A673 (cell line): ENCODE measurements around the gene MRPL51. TPM values are rescaled to one million over a fixed set of nuclear protein-coding genes. Genes with fewer than 3 reads are reported as not detected.

Source experiments
- BruUV-seq: library from RNA; stranded (reverse); fragments of 400-500 nt; replicated peaks from 2 replicates; lab custom pipeline; 2021; lab: Mats Ljungman, UMichigan
- CTCF ChIA-PET: fragments of 300-600 bp; sonication (Branson Sonifier 250); formaldehyde crosslinking; loops from one replicate; lab custom pipeline; 2022; ENCODE audit warnings: antibody characterized with exemption; lab: Charles Lee
- POLR2A ChIA-PET: fragments of 300-600 bp; sonication (Branson Sonifier 250); formaldehyde crosslinking; loops from one replicate; lab custom pipeline; 2022; ENCODE audit warnings: antibody characterized with exemption; ENCODE audit not compliant: low non-redundant PET; lab: Charles Lee
- DNase-seq: peaks from one replicate; pipeline ENCODE4 v3.0.0-alpha.2; 2015; ENCODE audit warnings: low spot score
- H3K27ac ChIP-seq: fragments of 200-600 bp; sonication (generic); 2 replicates; pipeline ENCODE4 v1.5.1; 2016; ENCODE audit warnings: mixed run types, low read depth, mild to moderate bottlenecking, mixed read lengths, antibody characterized with exemption, low read length; ENCODE audit not compliant: poor library complexity, severe bottlenecking
- H3K27me3 ChIP-seq: fragments of 200-600 bp; sonication (generic); replicated peaks from 2 replicates; pipeline ENCODE4 v1.6.1; 2017; ENCODE audit warnings: mixed run types, low read depth, mild to moderate bottlenecking, mixed read lengths, antibody characterized with exemption, low read length; ENCODE audit not compliant: insufficient read depth, poor library complexity
- H3K36me3 ChIP-seq: fragments of 200-600 bp; sonication (generic); 2 replicates; pipeline ENCODE4 v1.6.1; 2016; ENCODE audit warnings: mixed run types, mild to moderate bottlenecking, mixed read lengths, antibody characterized with exemption, low read length; ENCODE audit not compliant: insufficient read depth, poor library complexity, severe bottlenecking
- H3K4me1 ChIP-seq: fragments of 200-600 bp; sonication (generic); 2 replicates; pipeline ENCODE4 v1.6.1; 2017; ENCODE audit warnings: mixed run types, mild to moderate bottlenecking, mixed read lengths, antibody characterized with exemption, low read length; ENCODE audit not compliant: insufficient read depth, poor library complexity, severe bottlenecking
- H3K4me3 ChIP-seq: fragments of 200-600 bp; sonication (generic); 2 replicates; pipeline ENCODE4 v1.5.1; 2016; ENCODE audit warnings: low read depth, mixed run types, mild to moderate bottlenecking, mixed read lengths, low read length; ENCODE audit not compliant: poor library complexity, severe bottlenecking
- H3K9me3 ChIP-seq: fragments of 200-600 bp; sonication (generic); 2 replicates; pipeline ENCODE4 v1.6.1; 2016; ENCODE audit warnings: mixed run types, low read depth, mild to moderate bottlenecking, mixed read lengths, antibody characterized with exemption, low read length; ENCODE audit not compliant: poor library complexity, severe bottlenecking
- EZH2 ChIP-seq: fragments of 200-600 bp; sonication (generic); IDR thresholded peaks from 2 replicates; pipeline ENCODE4 v1.6.1; 2017; ENCODE audit warnings: borderline replicate concordance, low read depth, mild to moderate bottlenecking, mixed read lengths, antibody characterized with exemption, low read length; ENCODE audit not compliant: poor library complexity, severe bottlenecking
- intact Hi-C: fragments of 100-400 bp; cut with micrococcal nuclease; formaldehyde crosslinking; loops from one replicate; pipeline ENCODE4 v1.10.0; 2022; ENCODE audit not compliant: unreplicated experiment
- total RNA-seq: library from RNA; stranded (reverse); gene quantifications from 2 replicates; pipeline ENCODE4 v1.2.3, GENCODE V29; 2021
- TF ChIP-seq, protein P1 (sequence below): fragments of 300-800, 200-600 bp; sonication (generic); conservative IDR thresholded peaks from 2 replicates; pipeline ENCODE4 v1.5.1; 2017; ENCODE audit warnings: low read depth, mild to moderate bottlenecking, antibody characterized with exemption, low read length, moderate library complexity, mixed read lengths

MRPL51 gene
- total RNA-seq, 1 experiment from 2014 or later: 401 TPM

DNA sequence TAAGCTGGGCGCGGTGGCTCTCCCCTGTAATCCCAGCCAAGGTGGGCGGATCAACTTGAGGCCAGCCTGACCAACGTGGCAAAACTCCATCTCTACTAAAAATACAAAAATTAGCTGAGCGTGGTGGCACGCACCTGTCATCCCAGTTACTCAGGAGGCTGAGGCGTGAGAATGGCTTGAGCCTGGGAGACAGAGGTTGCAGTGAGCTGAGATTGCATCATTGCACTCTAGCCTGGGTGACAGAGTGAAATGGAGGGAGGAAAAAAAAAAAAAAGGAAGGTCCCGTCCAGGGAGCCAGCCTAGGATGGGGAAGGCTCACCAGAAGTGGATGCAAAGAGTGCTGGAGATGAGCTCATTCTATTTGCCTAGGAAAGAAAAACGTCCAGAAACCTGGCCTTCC is 50.2 kb downstream of the MRPL51 start:
- CTCF ChIA-PET: interaction anchor here (0.7 kb wide), 1 partner anchor 1185 kb away, joined by 3 read pairs; no protein-coding TSS in a partner anchor
- Histone ChIP-seq H3K36me3 (no peaks in the 10 kb centered on the region), H3K27me3 (no peaks in the 10 kb centered on the region), H3K4me1 (no peaks in the 10 kb centered on the region), H3K9me3 (no peaks in the 10 kb centered on the region), H3K27ac (no peak overlapping the region), H3K4me3 (no peak overlapping the region)
- BruUV-seq: no TSS peak
- TF ChIP-seq, protein P1, sequence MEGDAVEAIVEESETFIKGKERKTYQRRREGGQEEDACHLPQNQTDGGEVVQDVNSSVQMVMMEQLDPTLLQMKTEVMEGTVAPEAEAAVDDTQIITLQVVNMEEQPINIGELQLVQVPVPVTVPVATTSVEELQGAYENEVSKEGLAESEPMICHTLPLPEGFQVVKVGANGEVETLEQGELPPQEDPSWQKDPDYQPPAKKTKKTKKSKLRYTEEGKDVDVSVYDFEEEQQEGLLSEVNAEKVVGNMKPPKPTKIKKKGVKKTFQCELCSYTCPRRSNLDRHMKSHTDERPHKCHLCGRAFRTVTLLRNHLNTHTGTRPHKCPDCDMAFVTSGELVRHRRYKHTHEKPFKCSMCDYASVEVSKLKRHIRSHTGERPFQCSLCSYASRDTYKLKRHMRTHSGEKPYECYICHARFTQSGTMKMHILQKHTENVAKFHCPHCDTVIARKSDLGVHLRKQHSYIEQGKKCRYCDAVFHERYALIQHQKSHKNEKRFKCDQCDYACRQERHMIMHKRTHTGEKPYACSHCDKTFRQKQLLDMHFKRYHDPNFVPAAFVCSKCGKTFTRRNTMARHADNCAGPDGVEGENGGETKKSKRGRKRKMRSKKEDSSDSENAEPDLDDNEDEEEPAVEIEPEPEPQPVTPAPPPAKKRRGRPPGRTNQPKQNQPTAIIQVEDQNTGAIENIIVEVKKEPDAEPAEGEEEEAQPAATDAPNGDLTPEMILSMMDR: no peak
- TF ChIP-seq EZH2: no peak
- intact Hi-C loops: no loop called here
- no peak for DNase-seq
- POLR2A ChIA-PET: no interaction called here

Other genes with a start within 250 kb of the MRPL51 start
- 1.0 TPM in 1 of 2 replicates, not detected in the other for gene PLEKHG6, start 182.6 kb downstream of the MRPL51 start, total RNA-seq
- 82.6 and 91.5 TPM in 2 replicates for gene TNFRSF1A, start 151.2 kb downstream of the MRPL51 start, total RNA-seq
- not detected in 2 replicates for gene SCNN1A, start 117.7 kb downstream of the MRPL51 start, total RNA-seq
- gene LTBR, start 109.1 kb downstream of the MRPL51 start, total RNA-seq: 25.7 and 27.5 TPM in 2 replicates
- gene CD27, start 48.3 kb downstream of the MRPL51 start, total RNA-seq: not detected in 2 replicates
- gene TAPBPL, start 41.2 kb downstream of the MRPL51 start, total RNA-seq: 6.9 and 7.4 TPM in 2 replicates
- gene VAMP1, start 22.6 kb downstream of the MRPL51 start, total RNA-seq: 10.0 and 10.9 TPM in 2 replicates
- gene NCAPD2, start 840 bp upstream of the MRPL51 start, total RNA-seq: 125 and 128 TPM in 2 replicates
- 5,579 and 5,657 TPM in 2 replicates for gene GAPDH, start 41.3 kb upstream of the MRPL51 start, total RNA-seq
- gene IFFO1, start 62.8 kb upstream of the MRPL51 start, total RNA-seq: 16.0 and 16.9 TPM in 2 replicates
- 131 and 177 TPM in 2 replicates for gene NOP2, start 75.0 kb upstream of the MRPL51 start, total RNA-seq
- 281 and 296 TPM in 2 replicates for gene CHD4, start 114.1 kb upstream of the MRPL51 start, total RNA-seq
- 0.15 and 0.17 TPM in 2 replicates for gene LPAR5, start 142.7 kb upstream of the MRPL51 start, total RNA-seq
- 3.0 and 3.6 TPM in 2 replicates for gene ACRBP, start 154.2 kb upstream of the MRPL51 start, total RNA-seq
- 21.4 and 25.5 TPM in 2 replicates for gene ING4, start 169.9 kb upstream of the MRPL51 start, total RNA-seq
- gene ZNF384, start 196.1 kb upstream of the MRPL51 start, total RNA-seq: 88.8 and 92.5 TPM in 2 replicates
- 0.80 and 1.7 TPM in 2 replicates for gene PIANP, start 207.6 kb upstream of the MRPL51 start, total RNA-seq
- 67.2 and 67.7 TPM in 2 replicates for gene COPS7A, start 230.8 kb upstream of the MRPL51 start, total RNA-seq